TTC549 (cell line): ENCODE results near the gene EPDR1.

Source experiments
- FAIRE-seq: peaks from 2 replicates; lab custom pipeline; 2012; peaks lifted over from hg19 to GRCh38; lab: Jason Lieb, UNC

EPDR1 gene

GRCh38 chr7:37981664-37982063 lies 61.2 kb downstream of the EPDR1 start:
- FAIRE-seq: no peak

GRCh38 chr7:37982423-37982822 lies 62.0 kb downstream of the EPDR1 start:
- FAIRE-seq: no peak

GRCh38 chr7:37984750-37985390 lies 64.4 kb downstream of the EPDR1 start:
- FAIRE-seq: no peak

- FAIRE-seq: no peak
These were observed 66.5 kb downstream of the EPDR1 start for GRCh38 chr7:37986908-37987330.

GRCh38 chr7:37987732-37988131 lies 67.3 kb downstream of the EPDR1 start:
- no peak for FAIRE-seq

GRCh38 chr7:37988721-37989650 lies 68.5 kb downstream of the EPDR1 start:
- FAIRE-seq: no peak

GRCh38 chr7:37990337-37990736 lies 69.9 kb downstream of the EPDR1 start:
- FAIRE-seq: no peak

- no peak for FAIRE-seq
These were observed 72.6 kb downstream of the EPDR1 start for GRCh38 chr7:37993060-37993501.

GRCh38 chr7:37999673-38000072 lies 79.2 kb downstream of the EPDR1 start:
- FAIRE-seq: no peak

- no peak for FAIRE-seq
These were observed 79.8 kb downstream of the EPDR1 start for GRCh38 chr7:38000272-38000671.
